Measurements from ENCODE around the gene ESPNL.

Gene ESPNL

DNA sequence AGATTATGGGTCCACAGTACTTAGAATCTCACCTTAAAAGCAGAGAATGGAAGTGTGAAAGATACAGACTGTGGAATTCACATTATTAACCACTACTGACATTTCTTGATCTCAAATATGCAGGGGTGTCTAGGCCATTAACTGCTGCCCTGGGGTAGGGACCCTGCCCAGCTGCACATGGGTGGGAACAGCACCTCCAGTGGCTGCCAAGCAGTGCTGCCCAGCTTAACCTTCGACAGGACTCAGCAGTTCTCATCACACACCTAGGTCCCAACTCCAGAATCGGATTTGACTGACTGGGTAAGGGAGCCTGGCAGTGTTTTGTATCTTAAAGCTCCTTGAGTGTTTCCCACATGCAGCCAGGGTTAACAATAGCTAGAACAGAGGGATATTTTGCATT is 73.6 kb downstream of the ESPNL start:
- no peak overlapping the region for H3K9ac ChIP-seq (ENCODE audit: low read depth in 1 of 2, low read length in 2 of 2)
- H3K27ac ChIP-seq (ENCODE audit: low read depth, low read length) = no peak overlapping the region
- H3K36me3 ChIP-seq (ENCODE audit: control insufficient read depth in 1 of 2, insufficient read depth in 2 of 2, low read length in 2 of 2) = peaks cover 39 to 88% of the 10 kb centered on the region in 2 donors
- no peaks in the 10 kb centered on the region for H3K9me3 ChIP-seq (ENCODE audit: control insufficient read depth in 1 of 2, low read length in 2 of 2)
- H3K27me3 ChIP-seq (ENCODE audit: control insufficient read depth in 1 of 2, insufficient read depth in 2 of 2, low read length in 2 of 2) = no peaks in the 10 kb centered on the region
- peaks cover 4 to 15% of the 10 kb centered on the region in 2 donors for H3K4me1 ChIP-seq (ENCODE audit: control insufficient read depth in 1 of 2, insufficient read depth in 2 of 2, low read length in 2 of 2)
- H3K4me3 ChIP-seq (ENCODE audit: low read depth in 1 of 2, low read length in 2 of 2) = no peak overlapping the region

DNA sequence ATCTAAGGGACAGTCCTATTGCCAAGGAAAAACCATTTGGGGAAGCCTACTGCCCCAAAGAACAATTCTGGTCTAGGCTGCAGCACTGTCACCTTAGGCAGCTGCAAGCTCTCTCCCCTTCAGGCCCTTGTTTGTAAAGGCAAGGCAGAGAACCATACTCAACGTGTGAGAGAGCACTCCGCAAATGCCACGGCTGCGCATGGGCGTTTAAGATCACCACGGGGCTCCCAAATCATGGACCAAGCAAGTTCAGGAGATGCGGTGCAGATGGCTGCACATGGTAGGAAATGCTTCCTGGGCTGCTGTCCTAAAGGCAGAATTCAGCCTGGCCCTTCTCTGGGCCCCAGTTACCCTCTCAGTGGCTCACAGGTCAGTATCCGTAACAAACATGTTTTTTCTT is 74.2 kb downstream of the ESPNL start:
- peaks cover 4 to 10% of the 10 kb centered on the region in 2 donors for H3K4me1 ChIP-seq (ENCODE audit: control insufficient read depth in 1 of 2, insufficient read depth in 2 of 2, low read length in 2 of 2)
- no peak overlapping the region for H3K9ac ChIP-seq (ENCODE audit: low read depth in 1 of 2, low read length in 2 of 2)
- H3K36me3 ChIP-seq (ENCODE audit: control insufficient read depth in 1 of 2, insufficient read depth in 2 of 2, low read length in 2 of 2) = peaks cover 35 to 89% of the 10 kb centered on the region in 2 donors
- no peak overlapping the region for H3K4me3 ChIP-seq (ENCODE audit: low read depth in 1 of 2, low read length in 2 of 2)
- H3K27me3 ChIP-seq (ENCODE audit: control insufficient read depth in 1 of 2, insufficient read depth in 2 of 2, low read length in 2 of 2) = no peaks in the 10 kb centered on the region
- H3K9me3 ChIP-seq (ENCODE audit: control insufficient read depth in 1 of 2, low read length in 2 of 2) = no peaks in the 10 kb centered on the region
- no peak overlapping the region for H3K27ac ChIP-seq (ENCODE audit: low read depth, low read length)

DNA sequence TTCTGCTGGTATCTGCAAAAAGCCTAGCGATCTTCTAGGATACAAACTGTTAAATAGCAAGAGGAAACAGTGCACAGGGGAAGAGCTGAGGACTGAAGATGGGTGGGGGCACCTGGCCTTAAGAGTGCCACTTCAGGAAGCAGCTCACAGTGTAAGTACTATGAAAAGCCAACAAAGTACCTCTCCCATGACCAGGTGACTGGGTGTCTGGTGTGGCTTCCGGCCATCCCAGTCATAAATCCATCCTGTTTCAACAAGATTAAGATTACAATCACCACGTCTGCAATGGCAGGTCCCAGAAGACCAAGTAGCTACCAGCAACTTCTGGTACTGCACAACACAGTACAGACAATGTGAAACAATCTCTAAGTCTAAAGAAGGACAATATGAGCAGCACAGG is 74.6 kb downstream of the ESPNL start:
- peaks cover 39 to 89% of the 10 kb centered on the region in 2 donors for H3K36me3 ChIP-seq (ENCODE audit: control insufficient read depth in 1 of 2, insufficient read depth in 2 of 2, low read length in 2 of 2)
- H3K27me3 ChIP-seq (ENCODE audit: control insufficient read depth in 1 of 2, insufficient read depth in 2 of 2, low read length in 2 of 2) = no peaks in the 10 kb centered on the region
- H3K9ac ChIP-seq (ENCODE audit: low read depth in 1 of 2, low read length in 2 of 2) = no peak overlapping the region
- H3K4me3 ChIP-seq (ENCODE audit: low read depth in 1 of 2, low read length in 2 of 2) = no peak overlapping the region
- H3K9me3 ChIP-seq (ENCODE audit: control insufficient read depth in 1 of 2, low read length in 2 of 2) = no peaks in the 10 kb centered on the region
- peaks cover 2 to 8% of the 10 kb centered on the region in 2 donors for H3K4me1 ChIP-seq (ENCODE audit: control insufficient read depth in 1 of 2, insufficient read depth in 2 of 2, low read length in 2 of 2)
- no peak overlapping the region for H3K27ac ChIP-seq (ENCODE audit: low read depth, low read length)

DNA sequence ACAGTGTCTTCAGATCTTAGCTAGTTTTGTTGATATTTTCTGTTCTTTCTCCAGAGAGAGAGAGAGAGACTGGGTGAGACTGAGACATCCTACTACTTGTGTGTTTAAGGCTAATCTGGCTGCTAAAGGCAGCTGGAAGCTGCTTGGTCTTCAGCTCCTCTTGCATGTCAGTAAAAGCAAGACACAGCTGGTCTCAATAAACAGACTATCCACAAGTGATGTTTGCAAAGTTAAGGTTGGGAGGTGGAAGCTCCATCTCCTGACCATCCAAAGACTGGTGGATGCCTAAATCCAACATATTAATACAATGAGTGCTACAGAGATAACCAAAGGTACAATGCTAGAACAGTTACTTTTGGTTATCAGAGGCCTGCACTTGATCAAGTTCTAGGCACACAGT is 76.5 kb downstream of the ESPNL start:
- no peak overlapping the region for H3K27ac ChIP-seq (ENCODE audit: low read depth, low read length)
- no peaks in the 10 kb centered on the region for H3K27me3 ChIP-seq (ENCODE audit: control insufficient read depth in 1 of 2, insufficient read depth in 2 of 2, low read length in 2 of 2)
- no peaks in the 10 kb centered on the region for H3K4me1 ChIP-seq (ENCODE audit: control insufficient read depth in 1 of 2, insufficient read depth in 2 of 2, low read length in 2 of 2)
- H3K4me3 ChIP-seq (ENCODE audit: low read depth in 1 of 2, low read length in 2 of 2) = no peak overlapping the region
- H3K36me3 ChIP-seq (ENCODE audit: control insufficient read depth in 1 of 2, insufficient read depth in 2 of 2, low read length in 2 of 2) = peaks cover 53 to 89% of the 10 kb centered on the region in 2 donors
- H3K9ac ChIP-seq (ENCODE audit: low read depth in 1 of 2, low read length in 2 of 2) = no peak overlapping the region
- no peaks in the 10 kb centered on the region for H3K9me3 ChIP-seq (ENCODE audit: control insufficient read depth in 1 of 2, low read length in 2 of 2)

DNA sequence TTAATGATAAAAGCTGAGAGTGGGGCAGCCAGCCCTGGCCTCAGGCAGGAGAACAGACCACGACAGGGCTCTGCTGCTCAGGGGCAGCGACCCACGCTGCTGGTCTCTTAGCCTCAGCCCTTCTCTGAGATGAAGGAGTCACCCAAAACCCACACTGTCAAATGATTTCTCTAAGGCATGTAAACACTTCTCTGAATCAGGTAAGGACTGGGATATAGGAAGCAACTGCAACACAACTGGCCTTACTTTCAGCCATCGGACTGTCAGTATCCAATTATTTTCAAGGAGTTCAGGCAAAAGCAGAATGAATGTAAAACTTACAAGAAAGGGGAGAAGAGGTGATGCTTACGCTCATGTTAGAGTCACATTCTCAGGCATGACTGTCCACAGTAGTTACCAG is 80.4 kb downstream of the ESPNL start:
- Histone ChIP-seq H3K9me3 (ENCODE audit: control insufficient read depth in 1 of 2, low read length in 2 of 2) (no peaks in the 10 kb centered on the region), H3K27me3 (ENCODE audit: control insufficient read depth in 1 of 2, insufficient read depth in 2 of 2, low read length in 2 of 2) (no peaks in the 10 kb centered on the region), H3K4me1 (ENCODE audit: control insufficient read depth in 1 of 2, insufficient read depth in 2 of 2, low read length in 2 of 2) (no peaks in the 10 kb centered on the region), H3K4me3 (ENCODE audit: low read depth in 1 of 2, low read length in 2 of 2) (no peak overlapping the region), H3K9ac (ENCODE audit: low read depth in 1 of 2, low read length in 2 of 2) (no peak overlapping the region), H3K27ac (ENCODE audit: low read depth, low read length) (no peak overlapping the region), H3K36me3 (ENCODE audit: control insufficient read depth in 1 of 2, insufficient read depth in 2 of 2, low read length in 2 of 2) (peaks cover 48 to 91% of the 10 kb centered on the region in 2 donors)

DNA sequence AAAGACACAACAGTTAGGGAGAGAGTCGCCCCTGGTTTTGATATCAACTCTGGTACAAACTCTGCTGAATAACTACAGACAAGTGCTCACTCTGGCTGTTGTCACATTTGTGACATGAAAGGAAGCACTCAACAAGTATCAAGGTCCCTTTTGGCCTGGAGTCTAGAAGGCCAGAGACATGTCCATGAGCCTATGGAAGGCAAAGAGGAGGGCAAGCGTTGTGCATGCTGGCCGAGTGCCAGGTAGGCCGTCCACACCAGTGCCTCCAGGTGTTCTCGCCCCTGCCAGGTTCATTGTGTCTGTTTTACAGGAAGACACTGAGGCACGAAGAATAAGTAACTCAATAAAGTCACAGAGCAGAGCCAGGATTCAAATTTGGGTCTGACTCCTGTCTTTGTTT is 82.2 kb downstream of the ESPNL start:
- H3K27me3 ChIP-seq (ENCODE audit: control insufficient read depth in 1 of 2, insufficient read depth in 2 of 2, low read length in 2 of 2) = no peaks in the 10 kb centered on the region
- H3K36me3 ChIP-seq (ENCODE audit: control insufficient read depth in 1 of 2, insufficient read depth in 2 of 2, low read length in 2 of 2) = peaks cover 58 to 95% of the 10 kb centered on the region in 2 donors
- H3K4me3 ChIP-seq (ENCODE audit: low read depth in 1 of 2, low read length in 2 of 2) = no peak overlapping the region
- no peaks in the 10 kb centered on the region for H3K9me3 ChIP-seq (ENCODE audit: control insufficient read depth in 1 of 2, low read length in 2 of 2)
- H3K9ac ChIP-seq (ENCODE audit: low read depth in 1 of 2, low read length in 2 of 2) = no peak overlapping the region
- H3K4me1 ChIP-seq (ENCODE audit: control insufficient read depth in 1 of 2, insufficient read depth in 2 of 2, low read length in 2 of 2) = no peaks in the 10 kb centered on the region
- no peak overlapping the region for H3K27ac ChIP-seq (ENCODE audit: low read depth, low read length)
